LHCN-M2 (cell line): ENCODE measurements around the gene CFAP70. TPM values are rescaled to one million over a fixed set of nuclear protein-coding genes. Genes with fewer than 3 reads are reported as not detected.

Experiments used
- DNase-seq: peaks from one replicate; pipeline ENCODE4 v3.0.0-alpha.2; 2012; ENCODE audit warnings: low read depth
- total RNA-seq: library from RNA; depleted of rRNA; stranded (reverse); fragments of >200 nt; gene quantifications from 2 replicates; pipeline ENCODE4 v1.2.3, GENCODE V29; 2014

The CFAP70 gene
- total RNA-seq, 1 experiment from 2014 or later: 0.46 TPM

DNA sequence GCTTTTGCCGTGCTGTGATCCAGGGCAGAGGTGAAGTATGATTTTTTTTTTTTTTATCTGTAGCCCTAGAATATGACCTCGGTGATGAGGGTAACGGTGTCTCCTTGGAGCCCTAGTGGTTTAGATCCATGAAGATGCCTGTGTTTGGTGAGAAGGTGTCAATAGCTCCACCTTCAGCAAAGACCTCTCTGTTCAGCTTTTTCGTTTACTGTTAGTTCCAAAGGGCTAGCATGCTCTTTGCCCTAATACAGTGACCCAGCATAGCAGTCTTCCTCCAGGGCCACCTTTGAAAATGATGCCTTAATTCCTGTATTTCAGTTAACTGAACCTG is 105.5 kb downstream of the CFAP70 start:
- no peak for DNase-seq

GRCh38 chr10:73252445-73253224 is 106.0 kb downstream of the CFAP70 start, which contains the start of gene MRPS16:
TSS of gene MRPS16 (minus strand) at chr10:73252644. CDS start at chr10:73252482, 162 bp downstream.
- DNase-seq: peak; percentile 98

DNA sequence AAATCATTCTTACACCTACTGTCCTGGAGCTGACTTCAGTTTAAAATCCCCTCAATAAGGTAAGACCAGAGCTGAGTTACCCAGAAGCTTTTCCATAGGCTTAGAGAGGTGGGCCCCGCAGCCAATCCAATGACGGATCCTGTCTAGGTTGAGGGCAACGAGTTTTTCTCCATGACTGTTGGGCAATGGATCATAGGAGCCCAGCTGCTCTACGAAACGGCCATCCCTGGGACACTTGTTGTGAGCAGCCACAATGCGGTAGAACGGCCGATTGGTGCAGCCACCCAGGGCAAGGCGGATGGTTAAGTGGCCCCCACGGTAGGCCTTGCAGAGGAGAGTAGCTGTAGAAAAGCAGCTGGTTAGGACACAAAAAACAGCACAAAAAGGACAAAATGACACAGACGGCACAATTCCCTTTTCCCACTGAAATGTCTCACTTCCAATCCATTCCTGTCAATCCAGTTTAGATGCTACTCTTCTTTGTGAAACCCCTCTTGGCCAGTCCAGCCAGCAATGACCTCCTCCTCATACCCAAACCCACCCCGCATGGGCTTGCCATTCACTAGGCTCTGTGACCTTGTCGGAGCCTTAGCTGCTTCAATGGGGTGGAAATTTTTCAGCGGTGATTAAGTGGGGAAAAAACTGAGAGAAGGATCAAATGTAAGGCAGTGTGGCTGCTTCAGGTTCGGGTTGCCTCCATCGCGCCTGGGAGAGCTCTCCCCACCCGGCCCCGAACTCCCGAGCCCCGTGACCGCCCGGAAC is 106.8 kb downstream of the CFAP70 start:
- DNase-seq: peak; percentile 20

GRCh38 chr10:73248259-73248724 is 110.4 kb downstream of the CFAP70 start:
- DNase-seq: peak; percentile 27

DNA sequence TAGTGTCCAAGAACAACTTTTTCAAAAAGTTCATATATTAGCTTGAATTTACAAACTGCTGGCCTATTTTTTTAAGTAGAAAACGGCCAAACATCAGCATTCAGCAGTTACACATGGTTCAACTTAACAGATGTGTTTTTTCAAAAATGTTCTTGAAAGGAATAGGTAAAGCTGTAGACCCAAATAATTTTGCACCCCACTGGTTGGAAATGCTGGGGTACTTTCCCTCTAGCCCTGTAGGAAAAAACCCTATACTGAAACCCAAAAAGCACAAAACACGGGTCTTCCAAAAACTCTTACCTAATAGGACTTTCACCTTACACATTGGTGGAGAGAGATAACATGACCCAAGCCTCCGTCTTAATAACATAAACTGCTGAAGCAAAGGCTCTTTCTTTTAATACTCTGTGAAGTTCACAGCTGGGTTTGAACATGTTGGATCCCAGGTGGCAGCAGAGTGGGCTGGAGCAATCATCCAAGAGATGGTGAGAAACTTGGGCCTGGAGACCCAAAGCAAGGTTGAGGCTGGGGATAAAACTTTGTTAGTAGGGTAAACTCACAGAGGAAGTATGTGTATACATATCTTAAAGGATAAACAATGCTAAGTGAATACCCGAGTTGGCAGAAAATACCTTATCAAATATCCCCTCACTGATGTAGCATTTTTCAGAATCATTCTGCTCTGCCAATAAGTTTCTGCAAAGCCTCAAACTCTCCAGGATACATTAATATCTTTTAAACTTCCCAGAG is 111.0 kb downstream of the CFAP70 start:
- DNase-seq: no peak

- peak; percentile 94 for DNase-seq
Observed at GRCh38 chr10:73246646-73247508, 111.8 kb downstream of the CFAP70 start, which contains the start of gene DNAJC9. TSS of gene DNAJC9 (minus strand) at chr10:73247255. CDS start at chr10:73247189, 66 bp downstream.

DNA sequence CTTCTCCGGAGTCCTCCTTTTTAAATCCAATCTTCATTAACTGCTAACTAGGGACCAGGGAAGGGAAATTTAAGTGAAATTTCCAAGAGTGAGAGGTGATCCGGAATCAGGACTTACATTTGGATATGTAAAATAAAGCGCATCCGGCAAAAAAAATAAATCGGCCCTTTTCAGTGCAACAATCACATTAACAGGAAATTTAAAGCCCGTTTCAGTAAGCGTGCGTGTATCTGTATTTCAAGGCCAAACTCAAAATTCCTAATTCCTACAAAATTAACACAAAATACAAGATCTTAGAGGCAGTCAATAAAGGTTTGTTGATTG is 112.4 kb downstream of the CFAP70 start:
- no peak for DNase-seq

DNA sequence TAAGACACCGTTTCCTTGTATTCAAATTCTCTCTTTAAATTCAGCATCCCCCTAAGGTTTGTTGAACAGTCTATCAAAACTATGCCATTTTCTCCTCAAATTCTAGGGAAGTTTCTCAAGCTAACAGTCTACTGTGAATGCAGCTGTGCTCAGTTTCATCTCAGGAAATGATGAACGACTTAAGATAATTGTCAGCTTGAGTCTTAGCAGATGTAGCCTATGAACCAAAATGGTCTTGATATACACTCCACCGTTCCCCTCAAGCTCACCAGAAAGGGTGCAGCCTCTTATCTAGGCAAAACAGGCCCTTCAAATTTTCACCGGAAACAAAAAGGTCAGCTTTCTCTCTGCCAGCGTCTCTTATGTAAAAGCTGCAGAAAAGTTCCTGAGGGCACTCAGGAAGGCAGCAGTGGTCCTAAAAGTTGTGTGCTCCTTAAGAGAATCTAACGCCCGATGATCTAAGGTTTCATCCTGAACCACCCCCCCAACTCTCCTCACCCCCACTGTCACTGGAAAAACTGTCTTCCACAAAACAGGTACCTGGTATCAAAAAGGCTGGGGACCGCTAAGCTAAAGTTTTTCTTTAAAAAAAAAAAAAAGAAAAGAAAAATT is 113.7 kb downstream of the CFAP70 start:
- DNase-seq: no peak

- DNase-seq: no peak
Observed at GRCh38 chr10:73239908-73240307, 118.8 kb downstream of the CFAP70 start.

GRCh38 chr10:73238990-73239566 is 119.6 kb downstream of the CFAP70 start:
- DNase-seq: no peak

DNA sequence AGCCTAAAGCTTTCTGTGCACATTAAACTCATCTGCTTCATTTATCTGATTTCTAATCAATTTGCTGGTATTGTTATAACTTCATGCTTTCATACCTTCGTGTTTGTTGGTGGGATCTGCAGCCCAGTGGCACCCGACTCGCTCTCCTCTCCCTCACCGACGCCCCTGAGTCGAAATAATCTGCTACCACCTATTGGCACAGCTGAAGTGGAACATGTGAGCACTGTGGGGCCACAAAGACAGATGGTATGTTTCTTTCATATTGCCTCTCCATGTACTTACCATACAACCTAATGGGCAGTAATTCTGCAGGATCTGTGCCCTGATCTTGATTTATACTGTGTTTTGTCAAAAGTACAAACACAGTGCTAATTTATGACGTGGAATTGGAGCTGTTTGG is 124.0 kb downstream of the CFAP70 start:
- no peak for DNase-seq

- DNase-seq: no peak
Observed at GRCh38 chr10:73233883-73234282, 124.8 kb downstream of the CFAP70 start.

DNA sequence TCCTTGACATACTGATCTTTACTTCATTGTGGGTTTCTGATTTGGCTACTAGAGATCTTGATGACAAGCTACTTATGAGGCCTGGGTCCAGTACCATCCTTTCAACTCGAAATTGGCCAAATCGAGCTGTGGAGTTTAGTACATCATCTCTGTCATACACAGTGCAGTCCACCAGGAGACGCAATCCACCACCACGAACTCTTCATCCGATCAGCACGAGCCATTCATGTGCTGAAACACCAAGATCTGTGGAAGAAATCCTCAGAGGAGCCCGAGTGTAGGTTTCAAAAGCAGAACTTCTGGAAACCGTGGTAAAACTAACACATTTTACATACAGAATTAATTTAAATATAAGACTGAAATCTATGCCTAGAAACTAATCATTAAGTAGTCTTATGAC is 125.8 kb downstream of the CFAP70 start:
- DNase-seq: no peak

GRCh38 chr10:73229567-73229966 is 129.1 kb downstream of the CFAP70 start:
- DNase-seq: no peak

DNA sequence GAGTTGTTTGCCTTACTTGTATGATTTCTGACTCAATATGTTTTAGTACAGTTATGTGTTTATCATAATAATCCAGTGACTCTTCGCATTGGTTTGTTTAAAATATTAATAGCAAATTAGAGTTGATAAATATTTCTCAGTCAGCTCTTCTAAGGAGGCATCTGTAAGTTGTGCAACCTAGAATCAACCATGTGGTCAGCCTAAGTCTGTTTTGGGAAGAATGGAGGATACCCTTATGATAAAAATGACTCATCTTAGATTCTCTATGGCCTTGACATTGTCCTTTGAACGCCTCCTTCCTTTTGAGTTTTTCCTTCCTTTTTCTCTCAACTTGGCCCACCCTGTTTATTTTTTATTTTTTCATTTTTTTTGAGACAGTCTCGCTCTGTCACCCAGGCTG is 130.4 kb downstream of the CFAP70 start:
- DNase-seq: no peak

DNA sequence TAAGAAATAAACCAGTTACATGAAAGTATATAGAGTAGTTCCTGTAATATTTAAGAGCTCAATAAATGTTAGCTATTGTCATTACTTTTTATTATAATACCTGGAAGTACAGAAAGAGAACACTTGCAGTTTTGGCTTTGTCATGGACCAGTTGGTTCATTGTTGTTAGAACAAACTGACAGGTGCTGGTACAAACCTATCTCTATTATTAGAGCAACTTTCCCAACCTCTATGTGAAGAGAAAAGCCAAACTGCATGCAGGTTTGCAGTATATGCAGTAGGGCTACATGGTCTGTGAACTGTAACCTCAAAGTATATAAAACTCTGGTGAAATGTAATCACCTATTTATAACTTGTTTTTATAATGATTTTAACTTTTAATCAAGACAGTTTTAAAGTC is 132.0 kb downstream of the CFAP70 start:
- DNase-seq: no peak

- DNase-seq: no peak
Observed at GRCh38 chr10:73225518-73225917, 133.1 kb downstream of the CFAP70 start.

DNA sequence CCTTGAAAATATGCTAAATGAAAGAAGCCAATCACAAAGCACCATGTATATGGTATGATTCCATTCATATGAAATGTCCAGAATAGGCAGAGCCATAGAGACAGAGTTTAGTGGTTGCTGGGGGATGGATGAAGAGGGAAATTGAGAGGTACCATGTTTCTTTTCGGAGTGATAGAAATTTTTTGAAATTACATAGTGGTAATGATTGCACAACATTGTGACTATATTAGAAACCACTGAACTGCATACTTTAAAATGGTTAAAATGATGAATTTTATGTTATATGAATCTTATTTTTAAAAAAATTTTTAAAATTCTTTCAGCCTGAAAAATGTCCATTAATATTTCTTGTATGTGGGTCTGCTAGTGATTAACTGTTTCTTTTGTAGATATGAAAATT is 137.7 kb downstream of the CFAP70 start:
- DNase-seq: no peak

DNA sequence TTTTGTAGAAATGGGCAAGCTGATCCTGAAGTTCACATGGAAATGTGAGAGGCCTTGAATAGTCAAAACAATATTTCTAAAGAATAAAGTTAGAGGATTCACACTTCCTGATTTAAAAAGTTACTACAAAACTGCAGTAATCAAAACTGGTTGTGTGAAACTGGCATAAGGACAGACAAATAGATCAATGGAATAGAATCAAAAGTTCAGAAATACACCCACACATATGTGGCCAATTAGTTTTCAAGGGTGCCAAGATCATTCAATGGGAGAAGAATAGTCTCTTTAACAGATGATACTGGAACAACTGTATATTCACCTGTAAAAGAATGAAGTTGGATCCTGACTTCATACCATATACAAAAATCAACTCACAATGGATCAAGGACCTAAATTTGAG is 139.3 kb downstream of the CFAP70 start:
- no peak for DNase-seq

GRCh38 chr10:73218431-73219191 is 140.1 kb downstream of the CFAP70 start:
- peak; percentile 18 for DNase-seq
